T-helper 1 cell treated with Interleukin-12 subunit alpha and Interleukin-12 subunit beta and Interleukin-4 antibody, amounts not matched to agents 30 μg/mL and 1 μg/mL, for 36 hours (primary cell): ENCODE measurements around the gene CREB3L2.

Experiments used
- H3K27ac Mint-ChIP-seq: one replicate; pipeline ENCODE4 v1.8.0; 2021; ENCODE audit warnings: mild to moderate bottlenecking, mixed read lengths
- H3K27me3 Mint-ChIP-seq: one replicate; pipeline ENCODE4 v1.8.0; 2021; ENCODE audit warnings: low read depth, mixed read lengths
- H3K36me3 Mint-ChIP-seq: one replicate; pipeline ENCODE4 v1.8.0; 2021; ENCODE audit warnings: low read depth, mixed read lengths
- H3K4me1 Mint-ChIP-seq: one replicate; pipeline ENCODE4 v1.8.0; 2021; ENCODE audit warnings: low read depth, mixed read lengths
- H3K4me3 Mint-ChIP-seq: one replicate; pipeline ENCODE4 v1.8.0; 2021; ENCODE audit warnings: mild to moderate bottlenecking, moderate library complexity, mixed read lengths
- H3K9me3 Mint-ChIP-seq: one replicate; pipeline ENCODE4 v1.8.0; 2021; ENCODE audit warnings: mixed read lengths

CREB3L2 gene

DNA sequence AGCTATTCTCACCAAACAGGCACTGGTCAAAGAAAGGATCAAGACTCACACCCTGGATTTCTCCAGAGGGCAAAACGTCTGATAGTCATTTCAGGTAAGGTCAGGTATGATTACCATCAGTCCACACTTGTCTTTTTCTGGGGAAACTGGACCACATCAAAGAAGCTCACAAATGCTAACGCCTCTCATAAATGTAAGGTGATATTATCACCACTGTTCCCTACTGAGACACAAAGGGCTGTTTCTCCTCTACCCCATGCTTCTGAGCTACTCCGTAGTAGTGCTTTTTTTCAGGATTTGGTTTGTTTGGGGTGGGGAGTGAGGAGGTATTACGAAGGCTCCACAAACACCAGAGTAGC lies 51.6 kb downstream of the CREB3L2 start:
- Mint-ChIP-seq H3K9me3 (no peaks in the 10 kb centered on the region), H3K27ac (no peak overlapping the region), H3K4me1 (peaks cover 25% of the 10 kb centered on the region), H3K27me3 (no peaks in the 10 kb centered on the region), H3K36me3 (peaks cover 7% of the 10 kb centered on the region), H3K4me3 (no peak overlapping the region)

DNA sequence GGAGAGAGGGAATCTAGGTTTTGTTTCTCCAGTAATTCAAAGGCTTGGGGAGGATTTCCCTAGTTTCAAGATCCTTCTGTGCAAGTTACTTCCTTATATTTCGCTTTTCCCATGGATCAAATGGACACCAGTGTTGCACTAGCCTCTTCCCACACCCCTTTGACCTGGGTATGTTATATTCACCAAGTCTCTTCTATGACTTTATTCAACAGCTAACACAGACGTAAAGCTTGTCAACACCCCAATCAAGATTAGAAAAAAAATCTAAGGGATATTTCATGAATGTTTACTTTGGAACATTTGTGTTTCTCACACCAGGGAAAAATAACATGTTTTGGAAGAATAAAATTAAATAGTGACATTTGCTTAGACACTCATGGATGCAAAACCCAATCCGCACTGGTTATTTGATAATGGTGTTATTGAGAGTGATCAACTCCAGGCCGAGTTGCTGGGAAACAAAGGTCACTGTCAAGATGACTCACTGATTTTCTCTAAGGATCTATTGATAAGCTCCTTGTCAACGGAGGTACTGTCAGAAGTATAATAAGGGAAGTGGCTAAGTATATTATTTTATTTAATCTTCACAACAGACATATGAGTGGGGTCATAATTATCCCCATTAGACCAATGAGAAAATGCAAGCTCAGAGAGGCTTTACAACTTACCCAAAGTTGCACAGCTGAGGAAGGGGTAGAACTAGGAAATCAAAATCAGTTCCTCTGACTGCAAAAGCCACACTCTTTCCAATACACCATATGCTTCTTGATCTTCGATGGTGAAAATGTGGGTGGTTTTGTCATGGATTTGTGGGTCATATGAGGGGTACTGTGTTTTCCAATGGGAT lies 52.2 kb downstream of the CREB3L2 start:
- no peaks in the 10 kb centered on the region for H3K9me3 Mint-ChIP-seq
- H3K27ac Mint-ChIP-seq: no peak overlapping the region
- H3K27me3 Mint-ChIP-seq: no peaks in the 10 kb centered on the region
- peaks cover 25% of the 10 kb centered on the region for H3K4me1 Mint-ChIP-seq
- H3K36me3 Mint-ChIP-seq: peaks cover 7% of the 10 kb centered on the region
- no peak overlapping the region for H3K4me3 Mint-ChIP-seq

DNA sequence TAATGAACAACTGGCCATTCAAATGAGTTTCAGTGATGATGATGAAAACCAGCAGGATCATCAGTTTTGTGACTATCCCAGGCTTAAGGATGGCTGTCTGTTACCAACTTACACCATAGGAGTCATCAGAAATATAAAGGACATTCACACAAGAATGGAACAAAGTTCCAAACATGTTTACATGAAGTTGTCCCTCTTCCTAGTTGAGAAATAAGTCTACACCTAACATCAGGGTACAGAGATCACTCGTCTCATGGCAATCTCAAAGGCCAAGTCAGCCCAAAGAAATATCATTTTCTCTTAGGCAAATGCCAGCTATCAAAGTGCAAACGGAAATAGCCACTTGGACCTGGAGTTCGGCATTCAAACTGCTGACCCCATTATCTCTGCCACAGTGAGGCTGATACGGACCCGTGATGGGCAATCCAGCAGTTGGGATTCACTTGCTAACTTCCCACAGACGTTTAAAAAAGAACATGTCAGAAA lies 53.0 kb downstream of the CREB3L2 start:
- Mint-ChIP-seq H3K36me3 (peaks cover 7% of the 10 kb centered on the region), H3K4me1 (peaks cover 25% of the 10 kb centered on the region), H3K9me3 (no peaks in the 10 kb centered on the region)

DNA sequence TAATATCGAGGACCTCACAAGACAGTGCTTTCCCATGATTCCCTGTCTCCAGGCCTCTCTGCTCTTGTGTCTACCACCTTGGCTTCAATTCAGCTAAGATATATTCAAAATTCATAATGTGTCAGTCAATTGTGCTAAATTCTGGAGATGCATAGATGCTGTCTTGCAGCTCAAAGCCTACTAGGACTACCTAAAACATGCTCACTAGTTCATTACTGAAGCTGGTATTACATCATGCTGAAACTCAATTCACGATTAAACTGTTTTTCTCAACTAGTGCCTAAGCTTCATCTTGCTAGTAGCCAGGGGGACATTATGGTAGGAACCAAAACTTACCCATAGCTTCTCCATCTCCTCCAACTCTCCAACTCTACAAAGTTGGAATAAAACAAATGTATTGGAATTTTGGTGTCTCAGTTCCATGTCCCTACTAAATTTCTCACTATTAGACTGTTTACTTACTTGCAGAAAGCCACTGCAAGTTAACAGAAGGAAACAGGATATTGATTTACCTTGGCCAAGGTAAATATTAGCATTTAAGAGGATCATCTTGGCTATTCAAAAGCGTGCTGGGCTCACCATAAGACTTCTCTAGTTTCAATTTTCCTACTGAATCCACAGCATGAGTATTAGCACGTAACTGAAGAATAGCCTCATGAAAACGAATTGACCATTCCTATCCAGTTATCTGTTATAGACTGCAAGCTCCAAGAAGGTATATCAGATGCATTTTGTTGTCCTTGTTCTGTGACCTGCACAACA lies 53.6 kb downstream of the CREB3L2 start:
- Mint-ChIP-seq H3K36me3 (peaks cover 7% of the 10 kb centered on the region), H3K4me3 (no peak overlapping the region), H3K9me3 (no peaks in the 10 kb centered on the region), H3K27ac (no peak overlapping the region), H3K27me3 (no peaks in the 10 kb centered on the region), H3K4me1 (peaks cover 25% of the 10 kb centered on the region)

More for the DNA sequence above, 53.0 kb downstream of the CREB3L2 start:
- H3K27me3 Mint-ChIP-seq: no peaks in the 10 kb centered on the region
- H3K4me3 Mint-ChIP-seq: no peak overlapping the region
- no peak overlapping the region for H3K27ac Mint-ChIP-seq

DNA sequence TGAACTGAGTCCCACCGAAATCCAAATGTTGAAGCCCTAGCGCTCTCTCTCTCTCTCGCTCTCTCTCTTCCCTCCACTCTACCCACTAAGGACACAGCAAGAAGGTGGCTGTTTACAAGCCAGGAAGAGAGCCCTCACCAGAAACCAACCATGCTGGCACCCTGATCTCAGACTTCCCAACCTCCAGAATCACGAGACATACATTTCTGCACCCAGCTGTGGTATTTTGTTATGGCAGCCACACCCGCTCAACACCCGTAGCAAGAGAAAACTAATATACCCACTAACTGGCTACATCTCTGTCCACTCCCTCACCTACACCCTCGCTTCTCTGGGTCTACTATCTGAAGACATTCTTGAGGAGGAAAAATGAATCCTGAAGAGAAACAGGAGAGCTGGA lies 54.8 kb downstream of the CREB3L2 start:
- H3K27ac Mint-ChIP-seq: no peak overlapping the region
- H3K27me3 Mint-ChIP-seq: no peaks in the 10 kb centered on the region
- H3K4me1 Mint-ChIP-seq: peaks cover 20% of the 10 kb centered on the region
- no peak overlapping the region for H3K4me3 Mint-ChIP-seq
- H3K9me3 Mint-ChIP-seq: no peaks in the 10 kb centered on the region
- peaks cover 7% of the 10 kb centered on the region for H3K36me3 Mint-ChIP-seq

DNA sequence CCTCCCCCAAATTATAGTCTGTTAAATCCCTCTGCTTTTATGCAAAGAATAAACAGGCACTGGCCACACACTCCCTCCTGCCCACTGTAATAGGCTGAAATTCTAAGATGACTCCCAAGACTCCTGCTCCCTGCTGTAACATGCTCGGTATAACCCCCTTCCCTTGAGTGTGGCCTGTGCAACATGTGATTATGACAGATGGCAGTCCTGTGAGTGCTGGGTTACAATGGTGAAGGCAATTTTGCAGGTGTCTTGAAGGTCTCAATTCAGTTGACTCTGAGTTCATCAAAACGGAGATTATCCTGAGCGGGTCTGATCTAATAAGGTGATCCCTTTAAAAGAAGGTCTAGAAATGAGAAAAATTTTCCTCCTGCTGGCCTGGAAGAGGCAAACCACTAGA lies 55.9 kb downstream of the CREB3L2 start:
- Mint-ChIP-seq H3K36me3 (peaks cover 11% of the 10 kb centered on the region), H3K9me3 (no peaks in the 10 kb centered on the region), H3K27ac (no peak overlapping the region), H3K27me3 (no peaks in the 10 kb centered on the region), H3K4me3 (no peak overlapping the region), H3K4me1 (peaks cover 20% of the 10 kb centered on the region)

DNA sequence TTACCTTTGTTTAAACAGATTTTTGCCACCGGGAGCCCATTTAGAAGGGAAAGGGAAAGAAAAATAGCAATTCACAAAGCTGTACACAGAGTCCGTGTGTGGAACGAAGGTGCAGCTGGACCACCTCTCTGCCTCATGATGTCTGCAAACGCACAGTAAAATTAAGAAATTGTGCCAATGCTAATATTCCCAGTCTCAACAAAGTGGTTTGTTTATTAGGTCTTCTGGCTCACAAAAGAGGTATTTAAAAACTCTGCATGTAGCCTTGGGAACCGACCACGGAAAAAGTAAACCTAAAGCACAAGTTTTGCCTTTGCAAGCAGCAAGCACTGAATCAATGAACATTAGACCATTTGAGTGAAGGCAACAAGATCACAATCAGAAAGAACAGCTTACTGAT lies 57.7 kb downstream of the CREB3L2 start:
- Mint-ChIP-seq H3K4me1 (peaks cover 12% of the 10 kb centered on the region), H3K4me3 (no peak overlapping the region), H3K27me3 (no peaks in the 10 kb centered on the region), H3K36me3 (peaks cover 11% of the 10 kb centered on the region), H3K27ac (no peak overlapping the region), H3K9me3 (no peaks in the 10 kb centered on the region)

DNA sequence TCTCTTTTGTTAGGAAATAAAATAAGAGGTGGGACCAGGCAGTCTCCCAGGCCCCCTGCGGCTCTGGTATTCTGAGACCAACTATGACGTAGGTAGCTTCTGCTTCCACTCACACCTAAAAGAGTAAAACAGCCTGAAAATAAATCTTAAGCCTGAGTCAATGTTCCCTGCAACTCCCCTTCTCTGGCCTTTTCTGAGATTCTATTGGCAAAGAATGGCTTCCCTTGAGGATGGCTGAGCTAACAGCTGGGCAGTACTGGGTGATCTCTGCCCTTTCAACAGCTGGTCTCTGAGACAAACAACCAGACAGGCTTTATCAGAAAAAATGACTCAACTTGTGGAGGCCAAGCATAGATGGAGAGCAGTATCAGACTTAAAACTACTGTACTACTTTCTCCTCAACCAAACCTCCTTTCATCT lies 58.7 kb downstream of the CREB3L2 start:
- no peaks in the 10 kb centered on the region for H3K27me3 Mint-ChIP-seq
- H3K4me1 Mint-ChIP-seq: peaks cover 12% of the 10 kb centered on the region
- H3K9me3 Mint-ChIP-seq: no peaks in the 10 kb centered on the region
- no peak overlapping the region for H3K4me3 Mint-ChIP-seq
- H3K27ac Mint-ChIP-seq: no peak overlapping the region
- peaks cover 11% of the 10 kb centered on the region for H3K36me3 Mint-ChIP-seq

DNA sequence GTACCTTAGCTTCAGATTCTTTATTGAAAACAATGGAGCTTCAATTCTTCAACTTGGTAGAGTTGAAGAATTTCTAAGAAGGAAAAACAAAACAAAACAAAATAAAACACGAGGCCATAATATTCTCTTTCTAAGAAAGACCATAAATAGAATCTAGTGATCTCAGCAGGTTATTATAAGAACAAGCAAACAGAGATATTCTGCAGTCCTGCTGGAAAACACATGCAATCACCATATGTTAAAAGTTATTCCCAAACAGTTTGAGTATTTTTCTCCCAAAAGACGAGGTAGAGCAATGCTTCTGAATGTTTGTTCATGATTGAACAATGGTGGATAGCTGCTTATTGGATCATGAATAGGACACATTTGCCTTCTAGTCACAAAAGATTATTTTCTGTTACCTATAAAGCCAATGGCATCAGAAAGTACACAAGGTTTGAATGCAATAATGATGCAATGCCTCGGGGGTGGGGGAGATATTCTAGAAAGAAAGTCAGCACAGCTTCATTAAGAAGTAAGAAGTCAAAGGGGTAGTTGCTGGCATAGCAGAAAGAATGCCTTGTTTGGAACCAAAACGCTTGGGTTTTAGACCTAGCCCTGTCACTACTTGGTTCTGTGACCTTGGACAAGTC lies 59.3 kb downstream of the CREB3L2 start:
- H3K9me3 Mint-ChIP-seq: no peaks in the 10 kb centered on the region
- no peaks in the 10 kb centered on the region for H3K27me3 Mint-ChIP-seq
- H3K36me3 Mint-ChIP-seq: peaks cover 11% of the 10 kb centered on the region
- H3K4me1 Mint-ChIP-seq: peaks cover 8% of the 10 kb centered on the region
- H3K4me3 Mint-ChIP-seq: no peak overlapping the region
- H3K27ac Mint-ChIP-seq: no peak overlapping the region

DNA sequence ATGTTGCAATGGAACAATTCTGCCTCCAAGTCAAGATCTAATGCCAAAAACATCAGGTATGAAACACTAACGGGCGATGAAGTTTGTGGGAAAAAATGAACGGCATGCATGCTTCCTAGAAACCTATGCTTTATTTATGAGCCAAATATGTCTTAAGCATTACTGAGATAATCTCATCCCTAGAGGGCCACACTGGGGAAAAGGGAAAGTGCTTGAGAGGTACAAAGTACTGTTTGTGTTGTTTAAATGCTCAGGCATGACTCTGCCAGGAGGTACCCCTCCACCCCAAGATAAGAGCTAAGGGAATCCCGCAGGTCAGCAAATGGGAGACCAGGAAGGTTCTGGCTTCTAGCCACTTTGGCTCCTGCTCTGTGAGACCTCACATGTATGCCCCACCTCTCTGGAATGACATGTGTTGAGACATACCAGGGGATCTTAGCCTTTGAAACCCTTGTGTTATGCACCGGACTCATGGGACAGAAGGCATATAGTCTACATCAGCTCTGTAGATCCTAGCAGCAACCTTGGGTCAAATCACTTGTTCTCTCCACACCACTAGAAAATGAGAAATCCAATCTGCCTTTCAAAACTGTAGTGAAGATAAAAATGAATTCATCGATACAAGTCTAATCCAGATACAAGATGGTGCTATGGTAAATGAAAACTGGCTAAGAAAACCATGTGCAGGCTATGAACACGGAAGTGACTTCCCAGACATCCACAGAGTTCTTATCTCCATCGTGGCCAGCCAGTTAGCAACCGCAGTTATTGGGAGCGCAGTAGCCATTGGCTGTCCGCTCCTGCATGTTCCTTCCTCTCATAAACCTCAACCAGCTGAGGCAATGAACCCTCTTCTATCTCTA lies 61.0 kb downstream of the CREB3L2 start:
- Mint-ChIP-seq H3K27ac (no peak overlapping the region), H3K27me3 (no peaks in the 10 kb centered on the region), H3K36me3 (peaks cover 6% of the 10 kb centered on the region), H3K4me1 (peaks cover 7% of the 10 kb centered on the region), H3K9me3 (no peaks in the 10 kb centered on the region), H3K4me3 (no peak overlapping the region)

DNA sequence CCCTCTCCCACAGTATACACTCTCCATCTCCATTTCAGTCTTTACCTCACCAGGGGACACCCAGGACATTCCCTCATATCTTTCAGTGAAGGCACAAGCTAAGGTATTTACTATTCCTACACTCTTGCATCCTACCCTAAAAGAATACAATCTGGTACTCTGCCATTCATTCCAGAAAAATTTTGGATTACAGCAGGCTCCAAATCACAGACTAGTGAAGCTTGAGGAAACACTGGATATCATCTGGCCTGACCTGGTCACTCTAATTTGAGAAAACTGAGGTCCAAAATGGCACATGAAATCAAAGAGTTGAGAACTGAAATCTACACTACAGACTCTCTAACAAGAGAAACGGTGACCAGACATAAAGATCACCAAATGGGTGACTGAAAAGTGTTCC lies 61.7 kb downstream of the CREB3L2 start:
- no peak overlapping the region for H3K4me3 Mint-ChIP-seq
- H3K36me3 Mint-ChIP-seq: peaks cover 5% of the 10 kb centered on the region
- H3K4me1 Mint-ChIP-seq: peaks cover 12% of the 10 kb centered on the region
- no peaks in the 10 kb centered on the region for H3K27me3 Mint-ChIP-seq
- H3K9me3 Mint-ChIP-seq: no peaks in the 10 kb centered on the region
- H3K27ac Mint-ChIP-seq: no peak overlapping the region

DNA sequence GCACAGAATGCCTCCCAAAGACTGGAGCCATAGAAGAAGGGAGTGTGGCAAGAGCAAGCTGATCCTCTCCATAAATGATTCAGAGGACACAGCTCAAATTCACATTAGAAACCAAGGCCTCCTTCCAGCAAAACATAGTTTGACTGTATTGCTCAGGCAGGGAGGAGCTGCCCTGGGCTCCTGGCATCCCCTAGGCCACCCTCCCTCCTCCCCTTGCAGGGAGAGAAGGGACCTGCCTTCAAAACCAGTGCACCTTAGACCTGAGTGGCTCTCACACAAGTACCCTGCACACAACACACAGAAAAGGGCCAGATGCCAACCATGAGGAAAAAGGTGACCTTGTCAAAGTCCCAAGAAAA lies 64.7 kb downstream of the CREB3L2 start:
- Mint-ChIP-seq H3K4me3 (no peak overlapping the region), H3K27ac (no peak overlapping the region), H3K4me1 (peaks cover 32% of the 10 kb centered on the region), H3K9me3 (no peaks in the 10 kb centered on the region), H3K36me3 (peaks cover 15% of the 10 kb centered on the region), H3K27me3 (no peaks in the 10 kb centered on the region)

DNA sequence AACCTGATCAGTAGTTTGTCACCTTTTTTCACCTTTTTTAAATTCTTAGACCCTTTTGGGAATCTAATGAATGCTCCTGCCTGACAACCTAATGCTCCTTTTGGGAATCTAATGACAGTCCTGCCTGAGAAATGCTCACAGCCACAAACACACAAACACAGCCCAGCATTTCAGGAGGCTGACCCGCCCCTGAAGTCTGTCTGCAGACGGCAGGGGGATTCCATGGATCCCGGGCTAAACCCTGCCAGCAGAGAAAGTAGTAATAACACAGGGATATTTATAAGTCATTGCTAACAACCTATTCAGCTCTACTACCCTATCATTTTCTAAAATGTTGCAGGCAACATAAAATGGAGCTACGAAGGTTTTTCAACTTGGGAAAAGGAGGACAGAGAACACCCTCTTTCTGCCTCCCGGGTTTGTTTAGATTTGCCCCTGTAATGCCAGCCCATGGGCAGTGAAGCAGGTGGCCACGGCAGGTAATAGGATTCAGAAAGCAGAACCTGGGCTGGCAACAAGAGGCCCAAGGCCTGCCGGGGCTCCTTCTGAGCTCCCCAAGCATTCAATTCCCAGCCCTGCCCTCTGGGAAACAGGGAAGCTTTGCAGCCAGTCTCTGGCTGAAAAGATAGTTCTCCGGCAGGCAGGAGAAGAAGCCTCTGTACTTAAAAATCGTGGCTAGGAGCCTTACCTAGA lies 65.2 kb downstream of the CREB3L2 start:
- H3K36me3 Mint-ChIP-seq: peaks cover 16% of the 10 kb centered on the region
- no peaks in the 10 kb centered on the region for H3K27me3 Mint-ChIP-seq
- H3K9me3 Mint-ChIP-seq: no peaks in the 10 kb centered on the region
- H3K4me1 Mint-ChIP-seq: peaks cover 32% of the 10 kb centered on the region
- H3K4me3 Mint-ChIP-seq: no peak overlapping the region
- H3K27ac Mint-ChIP-seq: peak overlapping the region; percentile 11
